Transverse colon (tissue), 4 donors: Measurements from ENCODE around the gene RTP4. TPM values are rescaled to one million over a fixed set of nuclear protein-coding genes. Genes with fewer than 3 reads are reported as not detected.

ENCODE experiments used
- DNase-seq: peaks from one replicate; pipeline ENCODE4 v3.0.0-alpha.2; 2019
- H3K27ac ChIP-seq, 4 donors: fragments of 200-600 bp; sonication (generic); 2 replicates each; pipeline ENCODE4 v1.5.1; 2016 to 2018; ENCODE audit warnings: inconsistent platforms in 4 of 4
- H3K27me3 ChIP-seq: fragments of 200-600 bp; sonication (generic); 2 replicates; pipeline ENCODE4 v1.5.1; 2017; ENCODE audit warnings: inconsistent platforms
- H3K36me3 ChIP-seq, 4 donors: fragments of 200-600 bp; sonication (generic); 2 replicates each; pipeline ENCODE4 v1.5.1; 2017 to 2019; ENCODE audit warnings: inconsistent platforms in 4 of 4
- H3K4me1 ChIP-seq, 4 donors: fragments of 200-600 bp; sonication (generic); 2 replicates each; pipeline ENCODE4 v1.5.1; 2017 to 2020; ENCODE audit warnings: inconsistent platforms in 4 of 4
- H3K4me3 ChIP-seq, 4 donors: fragments of 200-600 bp; sonication (generic); 1 replicate in 1 of 4; 2 replicates in 3 of 4; pipeline versions ENCODE4 v1.5.1 to v1.6.1; 2017 to 2019; ENCODE audit warnings: inconsistent platforms in 4 of 4
- H3K9me3 ChIP-seq, 2 donors: fragments of 200-600 bp; sonication (generic); 2 replicates each; pipeline ENCODE4 v1.5.1; 2017 to 2019; ENCODE audit warnings: inconsistent platforms in 2 of 2
- EP300 ChIP-seq: sonication (generic); formaldehyde crosslinking; IDR thresholded peaks from one replicate; pipeline ENCODE4 v1.6.1; 2017; ENCODE audit warnings: antibody characterized with exemption, low read depth
- POLR2A ChIP-seq: fragments of 450-650 bp; IDR thresholded peaks from one replicate; pipeline ENCODE4 v1.6.1; 2016; ENCODE audit warnings: antibody characterized with exemption, mild to moderate bottlenecking, moderate library complexity
- POLR2AphosphoS5 ChIP-seq, 3 donors: sonication (generic); formaldehyde crosslinking; IDR thresholded peaks; one replicate each; pipeline ENCODE4 v1.6.1; 2016; ENCODE audit warnings: antibody characterized with exemption in 3 of 3
- WGBS, 2 donors: methylation state at CpG; one replicate each; pipeline ENCODE4 v1.1.5; 2018; ENCODE audit warnings: low coverage in 1 of 2; 5-methylcytosine and 5-hydroxymethylcytosine counted together
- in situ Hi-C, 4 donors: fragments of 200-750 bp; cut with MboI; loops; one replicate each; pipeline versions ENCODE4 v1.15.0 to v1.15.1; 2017; ENCODE audit warnings: low sequenced_read_pairs in 3 of 4, low pct_ligation_motif_present in 1 of 4, low pct_unique_long_range_greater_than_20kb in 1 of 4
- intact Hi-C: fragments of 100-400 bp; cut with DNase I; formaldehyde crosslinking; loops from one replicate; pipeline ENCODE4 v1.15.1; 2023; ENCODE audit warnings: low total_unique reads
- total RNA-seq, 4 donors: library from RNA; depleted of rRNA; stranded (reverse); fragments of >200 nt; gene quantifications; one replicate each; pipeline ENCODE4 v1.1.0, GENCODE V29; 2016
- TF ChIP-seq, protein P1 (sequence below), 5 experiments: fragments of 200-600 bp in 3 of 5; fragments of 450-650 bp in 2 of 5; sonication (generic) in 3 of 5; IDR thresholded peaks; 1 replicate in 2 of 5; 2 replicates in 3 of 5; pipeline ENCODE4 v1.5.1; 2016 to 2017; ENCODE audit warnings: antibody characterized with exemption in 5 of 5, inconsistent platforms in 3 of 5, mild to moderate bottlenecking in 2 of 5, moderate library complexity in 1 of 5

RTP4 gene
- total RNA-seq, 4 donors from 2014 or later: 4.1 to 4.9 TPM; not detected in 2

- Histone ChIP-seq H3K9me3 (no peaks in the 10 kb centered on the region), H3K27ac (no peak overlapping the region), H3K27me3 (no peaks in the 10 kb centered on the region), H3K36me3 (no peaks in the 10 kb centered on the region), H3K4me1 (no peaks in the 10 kb centered on the region), H3K4me3 (no peak overlapping the region)
- no peak for TF ChIP-seq EP300
- no peak for TF ChIP-seq POLR2A
- TF ChIP-seq, protein P1, sequence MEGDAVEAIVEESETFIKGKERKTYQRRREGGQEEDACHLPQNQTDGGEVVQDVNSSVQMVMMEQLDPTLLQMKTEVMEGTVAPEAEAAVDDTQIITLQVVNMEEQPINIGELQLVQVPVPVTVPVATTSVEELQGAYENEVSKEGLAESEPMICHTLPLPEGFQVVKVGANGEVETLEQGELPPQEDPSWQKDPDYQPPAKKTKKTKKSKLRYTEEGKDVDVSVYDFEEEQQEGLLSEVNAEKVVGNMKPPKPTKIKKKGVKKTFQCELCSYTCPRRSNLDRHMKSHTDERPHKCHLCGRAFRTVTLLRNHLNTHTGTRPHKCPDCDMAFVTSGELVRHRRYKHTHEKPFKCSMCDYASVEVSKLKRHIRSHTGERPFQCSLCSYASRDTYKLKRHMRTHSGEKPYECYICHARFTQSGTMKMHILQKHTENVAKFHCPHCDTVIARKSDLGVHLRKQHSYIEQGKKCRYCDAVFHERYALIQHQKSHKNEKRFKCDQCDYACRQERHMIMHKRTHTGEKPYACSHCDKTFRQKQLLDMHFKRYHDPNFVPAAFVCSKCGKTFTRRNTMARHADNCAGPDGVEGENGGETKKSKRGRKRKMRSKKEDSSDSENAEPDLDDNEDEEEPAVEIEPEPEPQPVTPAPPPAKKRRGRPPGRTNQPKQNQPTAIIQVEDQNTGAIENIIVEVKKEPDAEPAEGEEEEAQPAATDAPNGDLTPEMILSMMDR (IDR thresholded peaks at IDR 0.05): no peak
- TF ChIP-seq POLR2AphosphoS5 (IDR thresholded peaks at IDR 0.05): no peak
- 86 to 100% methylated on average over 1 of the region's 1 CpG for WGBS, 2 donors
- no peak for DNase-seq
- in situ Hi-C loops (no loop called here), intact Hi-C loops (no loop called here)
Observed at GRCh38 chr3:187340578-187340977, 27.6 kb upstream of the RTP4 start.

DNA sequence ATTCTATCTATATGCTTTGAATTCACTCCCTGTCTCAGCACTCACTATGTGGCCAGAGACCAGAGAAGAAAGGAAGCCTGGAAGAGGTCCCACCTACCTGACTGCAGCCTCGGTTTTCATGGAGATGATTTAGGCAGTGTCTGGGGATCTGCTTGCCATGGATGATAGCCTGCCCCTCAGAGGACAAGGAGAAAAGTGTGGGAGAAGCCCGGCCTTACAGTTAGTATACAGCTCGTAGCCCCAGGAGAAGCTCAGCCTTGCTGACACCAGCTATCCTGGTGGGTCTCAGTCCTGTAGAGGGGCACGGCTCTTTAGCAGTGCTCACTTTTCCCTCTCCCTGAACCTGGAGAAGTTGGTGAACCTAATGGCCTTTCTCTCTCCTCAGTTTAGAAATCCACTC, 25.9 kb upstream of the RTP4 start:
- Histone ChIP-seq H3K36me3 (no peaks in the 10 kb centered on the region), H3K4me1 (no peaks in the 10 kb centered on the region), H3K27me3 (no peaks in the 10 kb centered on the region), H3K27ac (no peak overlapping the region), H3K4me3 (no peak overlapping the region), H3K9me3 (no peaks in the 10 kb centered on the region)
- TF ChIP-seq EP300: no peak
- no peak for TF ChIP-seq POLR2AphosphoS5 (IDR thresholded peaks at IDR 0.05)
- no peak for TF ChIP-seq POLR2A
- TF ChIP-seq, protein P1 (IDR thresholded peaks at IDR 0.05): no peak
- in situ Hi-C loops: no loop called here
- WGBS, 2 donors: 50 to 85% methylated on average over 1 to 4 of the region's 4 CpGs
- DNase-seq: no peak
- intact Hi-C loops: no loop called here

GRCh38 chr3:187343670-187344069, 24.5 kb upstream of the RTP4 start:
- intact Hi-C loops (no loop called here), in situ Hi-C loops (no loop called here)
- no peak for TF ChIP-seq POLR2A
- TF ChIP-seq, protein P1 (IDR thresholded peaks at IDR 0.05): no peak
- TF ChIP-seq POLR2AphosphoS5 (IDR thresholded peaks at IDR 0.05): no peak
- TF ChIP-seq EP300: no peak
- H3K27ac ChIP-seq: no peak overlapping the region
- no peaks in the 10 kb centered on the region for H3K36me3 ChIP-seq
- WGBS, 2 donors: 40 to 56% methylated on average over 1 of the region's 1 CpG
- H3K9me3 ChIP-seq: no peaks in the 10 kb centered on the region
- H3K4me3 ChIP-seq: no peak overlapping the region
- no peak for DNase-seq
- H3K27me3 ChIP-seq: no peaks in the 10 kb centered on the region
- H3K4me1 ChIP-seq: no peaks in the 10 kb centered on the region

GRCh38 chr3:187352581-187353575, 15.3 kb upstream of the RTP4 start:
- in situ Hi-C loops: no loop called here

More at GRCh38 chr3:187352581-187353575, 15.3 kb upstream of the RTP4 start:
- H3K36me3 ChIP-seq: no peaks in the 10 kb centered on the region
- H3K27ac ChIP-seq: peak overlapping the region in 2 of 4 donors; percentile 21 to 57
- H3K9me3 ChIP-seq: no peaks in the 10 kb centered on the region
- intact Hi-C loops: no loop called here
- TF ChIP-seq POLR2AphosphoS5 (IDR thresholded peaks at IDR 0.05) (no peak), EP300 (no peak), POLR2A (no peak)
- TF ChIP-seq, protein P1 (IDR thresholded peaks at IDR 0.05): no peak
- no peaks in the 10 kb centered on the region for H3K27me3 ChIP-seq
- no peak overlapping the region for H3K4me3 ChIP-seq
- peaks cover 0 to 13% (median 9%) of the 10 kb centered on the region in 4 donors for H3K4me1 ChIP-seq
- peak; percentile 47 for DNase-seq
- 50 to 61% methylated on average over 6 to 13 of the region's 13 CpGs for WGBS, 2 donors
